HCT116 (cell line): ENCODE measurements around the gene GMDS. TPM values are rescaled to one million over a fixed set of nuclear protein-coding genes. Genes with fewer than 3 reads are reported as not detected.

Experiments used
- ATAC-seq: fragments of 200-7000 bp; cut with Tn5 transposase; 2 replicates; pipeline ENCODE4 v1.9.1; 2020; ENCODE audit warnings: mild to moderate bottlenecking, moderate library complexity
- BruUV-seq: library from RNA; stranded (reverse); fragments of 400-500 nt; replicated peaks from 2 replicates; lab custom pipeline; 2021; lab: Mats Ljungman, UMichigan
- CTCF ChIA-PET: fragments of 300-600 bp; sonication (Branson Sonifier 250); formaldehyde crosslinking; loops from one replicate; lab custom pipeline; 2021; ENCODE audit warnings: antibody characterized with exemption; lab: Charles Lee
- POLR2A ChIA-PET: fragments of 300-600, 350-600 bp; sonication (Branson Sonifier 250); formaldehyde crosslinking; loops from one replicate; lab custom pipeline; 2021; ENCODE audit warnings: antibody characterized with exemption; lab: Charles Lee
- RAD21 ChIA-PET, 2 experiments: fragments of 300-600 bp; sonication (Branson Sonifier 250); formaldehyde crosslinking; loops; one replicate each; lab custom pipeline; 2023; ENCODE audit warnings: low total read pairs in 2 of 2; ENCODE audit not compliant: uncharacterized antibody in 2 of 2, unreplicated experiment in 2 of 2, low non-redundant PET in 1 of 2; lab: Charles Lee
- DNase-seq: peaks from one replicate; pipeline ENCODE4 v3.0.0-alpha.2; 2010; ENCODE audit warnings: low read depth, low spot score
- H2AFZ ChIP-seq: fragments of 200-600 bp; shearing (Covaris generic), sonication (generic); 2 replicates; pipeline ENCODE4 v1.6.1; 2017; ENCODE audit warnings: low read depth, mixed run types, mixed read lengths, antibody characterized with exemption, low read length; ENCODE audit not compliant: poor library complexity, severe bottlenecking
- H3K27ac ChIP-seq: 2 replicates; pipeline ENCODE4 v1.5.1; 2012; ENCODE audit warnings: low read depth, low read length
- H3K27me3 ChIP-seq: fragments of 200-600 bp; sonication (generic); 2 replicates; pipeline ENCODE4 v1.6.1; 2016; ENCODE audit warnings: mixed run types, low read length, mixed read lengths; ENCODE audit not compliant: insufficient read depth
- H3K36me3 ChIP-seq, 2 experiments: fragments of 200-500 bp in 1 of 2; fragments of 200-600 bp in 1 of 2; sonication (Bioruptor generic) in 1 of 2; sonication (generic) in 1 of 2; 2 replicates each; pipeline versions ENCODE4 v1.5.1 to v1.6.1; 2014 to 2016; ENCODE audit warnings: low read length in 2 of 2, inconsistent platforms in 1 of 2, mixed read lengths in 1 of 2, mixed run types in 1 of 2; ENCODE audit not compliant: insufficient read depth in 2 of 2, control insufficient read depth in 1 of 2
- H3K4me1 ChIP-seq, 2 experiments: fragments of 200-600 bp in 1 of 2; sonication (generic) in 1 of 2; 2 replicates each; pipeline versions ENCODE4 v1.5.1 to v1.6.1; 2012 to 2017; ENCODE audit warnings: low read length in 2 of 2, inconsistent platforms in 1 of 2, mild to moderate bottlenecking in 1 of 2, mixed read lengths in 1 of 2, mixed run types in 1 of 2, moderate library complexity in 1 of 2; ENCODE audit not compliant: insufficient read depth in 2 of 2, control insufficient read depth in 1 of 2
- H3K4me2 ChIP-seq: fragments of 200-600 bp; sonication (generic); 2 replicates; pipeline ENCODE4 v1.6.1; 2017; ENCODE audit warnings: mixed run types, low read length, mixed read lengths
- H3K4me3 ChIP-seq, 2 experiments: fragments of 200-600 bp in 1 of 2; sonication (generic) in 1 of 2; replicated peaks in 1 of 2; 2 replicates each; pipeline ENCODE4 v1.5.1; 2011 to 2016; ENCODE audit warnings: low read length in 2 of 2, control low read depth in 1 of 2, low read depth in 1 of 2, mild to moderate bottlenecking in 1 of 2, mixed read lengths in 1 of 2, mixed run types in 1 of 2
- H3K79me2 ChIP-seq: fragments of 200-600 bp; sonication (generic); 2 replicates; pipeline ENCODE4 v1.6.1; 2017; ENCODE audit warnings: mild to moderate bottlenecking, mixed run types, low read length, moderate library complexity, mixed read lengths; ENCODE audit not compliant: insufficient read depth
- H3K9ac ChIP-seq: fragments of 200-600 bp; sonication (generic); 2 replicates; pipeline ENCODE4 v1.6.1; 2016; ENCODE audit warnings: low read length, mixed read lengths
- H3K9me2 ChIP-seq: fragments of 200-600 bp; sonication (generic), shearing (Covaris generic); 2 replicates; pipeline ENCODE4 v1.6.1; 2017; ENCODE audit warnings: mixed run types, mild to moderate bottlenecking, moderate library complexity; ENCODE audit not compliant: insufficient read depth
- H3K9me3 ChIP-seq, 2 experiments: fragments of 200-500 bp in 1 of 2; fragments of 200-600 bp in 1 of 2; sonication (Bioruptor generic) in 1 of 2; sonication (generic) in 1 of 2; 2 replicates each; pipeline ENCODE4 v1.6.1; 2014 to 2017; ENCODE audit warnings: low read length in 2 of 2, mixed read lengths in 2 of 2, inconsistent platforms in 1 of 2, low read depth in 1 of 2, mild to moderate bottlenecking in 1 of 2, mixed run types in 1 of 2, moderate library complexity in 1 of 2; ENCODE audit not compliant: control insufficient read depth in 1 of 2, insufficient read depth in 1 of 2
- H4K20me1 ChIP-seq: fragments of 200-600 bp; sonication (generic), shearing (Covaris generic); 2 replicates; pipeline ENCODE4 v1.6.1; 2017; ENCODE audit warnings: mixed run types, mild to moderate bottlenecking, moderate library complexity; ENCODE audit not compliant: insufficient read depth
- ATF3 ChIP-seq: IDR thresholded peaks from 2 replicates; pipeline ENCODE4 v1.6.1; 2012
- CBX3 ChIP-seq: IDR thresholded peaks from 2 replicates; pipeline ENCODE4 v1.6.1; 2012; ENCODE audit warnings: low read depth
- CEBPB ChIP-seq: IDR thresholded peaks from 2 replicates; pipeline ENCODE4 v1.6.1; 2012; ENCODE audit warnings: low read depth
- ELF1 ChIP-seq: IDR thresholded peaks from 2 replicates; pipeline ENCODE4 v1.6.1; 2012; ENCODE audit warnings: low read depth, borderline replicate concordance
- EZH2 ChIP-seq: fragments of 200-600 bp; sonication (generic); IDR thresholded peaks from 2 replicates; pipeline ENCODE4 v1.6.1; 2017; ENCODE audit warnings: antibody characterized with exemption, mixed run types
- FOSL1 ChIP-seq: IDR thresholded peaks from 2 replicates; pipeline ENCODE4 v1.6.1; 2012; ENCODE audit warnings: low read depth
- JUND ChIP-seq: IDR thresholded peaks from 2 replicates; pipeline ENCODE4 v1.6.1; 2012
- MAX ChIP-seq: IDR thresholded peaks from 2 replicates; pipeline ENCODE4 v1.6.1; 2012
- POLR2A ChIP-seq: IDR thresholded peaks from 2 replicates; pipeline ENCODE4 v1.7.0; 2011; ENCODE audit warnings: borderline replicate concordance; ENCODE audit not compliant: insufficient read depth, insufficient read length; ENCODE audit errors: extremely low read depth
- POLR2AphosphoS5 ChIP-seq: IDR thresholded peaks from 2 replicates; pipeline ENCODE4 v1.6.1; 2011; ENCODE audit warnings: mild to moderate bottlenecking, low read depth, low read length, moderate library complexity
- RAD21 ChIP-seq: IDR thresholded peaks from 2 replicates; pipeline ENCODE4 v1.6.1; 2012; ENCODE audit warnings: low read depth, mild to moderate bottlenecking
- SP1 ChIP-seq: IDR thresholded peaks from 2 replicates; pipeline ENCODE4 v1.6.1; 2012; ENCODE audit warnings: low read depth
- SRF ChIP-seq: IDR thresholded peaks from 2 replicates; pipeline ENCODE4 v1.6.1; 2012; ENCODE audit warnings: low read depth
- TCF7L2 ChIP-seq: IDR thresholded peaks from 2 replicates; pipeline ENCODE4 v1.7.0; 2011; ENCODE audit warnings: borderline replicate concordance, inconsistent platforms; ENCODE audit not compliant: insufficient read depth, insufficient read length; ENCODE audit errors: extremely low read depth
- YY1 ChIP-seq: IDR thresholded peaks from 2 replicates; pipeline ENCODE4 v1.6.1; 2011; ENCODE audit warnings: low read length, low read depth, moderate library complexity, mild to moderate bottlenecking; ENCODE audit not compliant: insufficient replicate concordance; ENCODE audit errors: extremely low read depth
- ZBTB33 ChIP-seq: IDR thresholded peaks from 2 replicates; pipeline ENCODE4 v1.6.1; 2011; ENCODE audit warnings: mild to moderate bottlenecking, low read length, moderate library complexity; ENCODE audit not compliant: insufficient replicate concordance; ENCODE audit errors: extremely low read depth
- ZFX ChIP-seq: fragments of 450-650 bp; IDR thresholded peaks from 2 replicates; pipeline ENCODE4 v1.6.1; 2017
- ZNF274 ChIP-seq: fragments of 200-500 bp; sonication (Bioruptor generic); IDR thresholded peaks from 2 replicates; pipeline ENCODE4 v1.6.1; 2014; ENCODE audit warnings: mild to moderate bottlenecking, low read depth, low read length, inconsistent platforms
- intact Hi-C: fragments of 100-400 bp; cut with micrococcal nuclease; formaldehyde crosslinking; loops from 2 replicates; pipeline ENCODE4 v1.10.0; 2022
- total RNA-seq: library from RNA; stranded (reverse); gene quantifications from one replicate; pipeline ENCODE4 v1.2.1, GENCODE V29; 2021; ENCODE audit not compliant: unreplicated experiment
- TF ChIP-seq, protein P1 (sequence below), 3 experiments: fragments of 200-600 bp in 1 of 3; sonication (generic) in 1 of 3; IDR thresholded peaks in 2 of 3; conservative IDR thresholded peaks in 1 of 3; 2 replicates each; pipeline ENCODE4 v1.5.1; 2012 to 2017; ENCODE audit warnings: low read depth in 2 of 3, low read length in 2 of 3, antibody characterized with exemption in 1 of 3, borderline replicate concordance in 1 of 3, control low read depth in 1 of 3, mild to moderate bottlenecking in 1 of 3, mixed read lengths in 1 of 3, mixed run types in 1 of 3, moderate library complexity in 1 of 3; ENCODE audit not compliant: insufficient read depth in 1 of 3

The GMDS gene
- total RNA-seq, 1 experiment from 2014 or later: 34.4 TPM

DNA sequence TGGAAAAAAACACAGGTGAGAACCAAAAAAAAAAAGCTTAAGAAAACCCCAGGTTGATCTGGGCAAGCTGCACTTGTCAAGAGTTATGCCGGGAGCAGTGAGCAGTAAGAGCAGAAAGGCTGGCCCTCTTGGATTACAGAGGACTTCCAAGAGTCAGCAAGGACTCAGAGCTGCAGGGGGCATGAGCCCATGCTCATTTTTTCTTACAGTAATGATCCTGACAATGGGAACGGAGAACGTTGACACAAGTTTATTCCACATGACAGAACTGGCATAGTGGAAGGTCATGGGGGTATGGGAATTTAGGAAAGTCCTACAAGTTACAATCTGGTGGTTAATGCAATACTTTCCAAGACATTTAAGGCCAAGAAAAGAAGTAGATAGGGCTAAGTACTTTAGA is 256.6 kb downstream of the GMDS start:
- DNase-seq (no peak), ATAC-seq (no peak)
- H3K9me2 ChIP-seq: no peaks in the 10 kb centered on the region
- intact Hi-C loops: no loop called here
- BruUV-seq: no TSS peak
- TF ChIP-seq TCF7L2 (no peak), SP1 (no peak), MAX (no peak), ELF1 (no peak), YY1 (no peak), CEBPB (no peak), ZNF274 (no peak), FOSL1 (no peak), ZBTB33 (no peak), POLR2A (no peak), JUND (no peak), SRF (no peak), CBX3 (no peak), RAD21 (no peak), POLR2AphosphoS5 (no peak), ATF3 (no peak), ZFX (no peak), EZH2 (no peak)
- TF ChIP-seq, protein P1, sequence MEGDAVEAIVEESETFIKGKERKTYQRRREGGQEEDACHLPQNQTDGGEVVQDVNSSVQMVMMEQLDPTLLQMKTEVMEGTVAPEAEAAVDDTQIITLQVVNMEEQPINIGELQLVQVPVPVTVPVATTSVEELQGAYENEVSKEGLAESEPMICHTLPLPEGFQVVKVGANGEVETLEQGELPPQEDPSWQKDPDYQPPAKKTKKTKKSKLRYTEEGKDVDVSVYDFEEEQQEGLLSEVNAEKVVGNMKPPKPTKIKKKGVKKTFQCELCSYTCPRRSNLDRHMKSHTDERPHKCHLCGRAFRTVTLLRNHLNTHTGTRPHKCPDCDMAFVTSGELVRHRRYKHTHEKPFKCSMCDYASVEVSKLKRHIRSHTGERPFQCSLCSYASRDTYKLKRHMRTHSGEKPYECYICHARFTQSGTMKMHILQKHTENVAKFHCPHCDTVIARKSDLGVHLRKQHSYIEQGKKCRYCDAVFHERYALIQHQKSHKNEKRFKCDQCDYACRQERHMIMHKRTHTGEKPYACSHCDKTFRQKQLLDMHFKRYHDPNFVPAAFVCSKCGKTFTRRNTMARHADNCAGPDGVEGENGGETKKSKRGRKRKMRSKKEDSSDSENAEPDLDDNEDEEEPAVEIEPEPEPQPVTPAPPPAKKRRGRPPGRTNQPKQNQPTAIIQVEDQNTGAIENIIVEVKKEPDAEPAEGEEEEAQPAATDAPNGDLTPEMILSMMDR (IDR thresholded peaks at IDR 0.05 in 2 of 3, conservative IDR thresholded peaks at IDR 0.05 in 1 of 3; ENCODE audit: borderline replicate concordance in 1 of 3, insufficient read depth in 1 of 3, low read depth in 2 of 3, low read length in 2 of 3): no peak
- ChIA-PET CTCF (no interaction called here), POLR2A (no interaction called here), RAD21 (no interaction called here)
- no peak overlapping the region for H3K9ac ChIP-seq
- no peaks in the 10 kb centered on the region for H3K9me3 ChIP-seq
- no peak overlapping the region for H3K4me2 ChIP-seq
- no peaks in the 10 kb centered on the region for H3K27me3 ChIP-seq
- H3K79me2 ChIP-seq: no peaks in the 10 kb centered on the region
- no peaks in the 10 kb centered on the region for H3K4me1 ChIP-seq
- H2AFZ ChIP-seq: no peak overlapping the region
- H3K27ac ChIP-seq: no peak overlapping the region
- H3K4me3 ChIP-seq: no peak overlapping the region
- no peaks in the 10 kb centered on the region for H3K36me3 ChIP-seq
- no peaks in the 10 kb centered on the region for H4K20me1 ChIP-seq
